ENCODE data around the gene CASZ1. TPM values are rescaled to one million over a fixed set of nuclear protein-coding genes. Genes with fewer than 3 reads are reported as not detected.

Gene CASZ1
- total RNA-seq, 1 donor from 2014 or later = 7.7 TPM

GRCh38 chr1:10657088-10657847, 139.2 kb downstream of the CASZ1 start:
- intact Hi-C loops (cut with micrococcal nuclease) = no loop called here

- intact Hi-C loops (cut with micrococcal nuclease) = no loop called here
Measured at GRCh38 chr1:10656431-10656830, 140.0 kb downstream of the CASZ1 start.

GRCh38 chr1:10655002-10655401, 141.4 kb downstream of the CASZ1 start:
- intact Hi-C loops (cut with micrococcal nuclease) = no loop called here

GRCh38 chr1:10653370-10654125, 142.9 kb downstream of the CASZ1 start:
- intact Hi-C loops (cut with micrococcal nuclease) = no loop called here

GRCh38 chr1:10652626-10653025, 143.8 kb downstream of the CASZ1 start:
- intact Hi-C loops (cut with micrococcal nuclease) = no loop called here

- intact Hi-C loops (cut with micrococcal nuclease) = no loop called here
Measured at GRCh38 chr1:10651793-10652192, 144.7 kb downstream of the CASZ1 start.

GRCh38 chr1:10651389-10651766, 145.1 kb downstream of the CASZ1 start:
- intact Hi-C loops (cut with micrococcal nuclease) = no loop called here

GRCh38 chr1:10650556-10651388, 145.7 kb downstream of the CASZ1 start:
- intact Hi-C loops (cut with micrococcal nuclease) = no loop called here

GRCh38 chr1:10649517-10650201, 146.8 kb downstream of the CASZ1 start:
- intact Hi-C loops (cut with micrococcal nuclease) = no loop called here

- intact Hi-C loops (cut with micrococcal nuclease) = no loop called here
Measured at GRCh38 chr1:10648689-10649516, 147.5 kb downstream of the CASZ1 start.

GRCh38 chr1:10647414-10648170, 148.9 kb downstream of the CASZ1 start:
- intact Hi-C loops (cut with micrococcal nuclease) = no loop called here

- intact Hi-C loops (cut with micrococcal nuclease) = no loop called here
Measured at GRCh38 chr1:10646347-10646861, 150.0 kb downstream of the CASZ1 start.

- intact Hi-C loops (cut with micrococcal nuclease) = no loop called here
Measured at GRCh38 chr1:10644307-10645128, 151.9 kb downstream of the CASZ1 start.

GRCh38 chr1:10643607-10644306, 152.7 kb downstream of the CASZ1 start:
- intact Hi-C loops (cut with micrococcal nuclease) = no loop called here

GRCh38 chr1:10642403-10643080, 153.9 kb downstream of the CASZ1 start:
- intact Hi-C loops (cut with micrococcal nuclease) = no loop called here

- intact Hi-C loops (cut with micrococcal nuclease) = no loop called here
Measured at GRCh38 chr1:10641976-10642375, 154.5 kb downstream of the CASZ1 start.

- intact Hi-C loops (cut with micrococcal nuclease) = no loop called here
Measured at GRCh38 chr1:10640843-10641553, 155.4 kb downstream of the CASZ1 start.
